ENCODE measurements around the gene AMIGO3.
"Not testable (repeated sequence)": the region's sequence is repeated elsewhere in the genome, so short reads cannot be mapped to it uniquely, and the experiment has no call there.

DNA sequence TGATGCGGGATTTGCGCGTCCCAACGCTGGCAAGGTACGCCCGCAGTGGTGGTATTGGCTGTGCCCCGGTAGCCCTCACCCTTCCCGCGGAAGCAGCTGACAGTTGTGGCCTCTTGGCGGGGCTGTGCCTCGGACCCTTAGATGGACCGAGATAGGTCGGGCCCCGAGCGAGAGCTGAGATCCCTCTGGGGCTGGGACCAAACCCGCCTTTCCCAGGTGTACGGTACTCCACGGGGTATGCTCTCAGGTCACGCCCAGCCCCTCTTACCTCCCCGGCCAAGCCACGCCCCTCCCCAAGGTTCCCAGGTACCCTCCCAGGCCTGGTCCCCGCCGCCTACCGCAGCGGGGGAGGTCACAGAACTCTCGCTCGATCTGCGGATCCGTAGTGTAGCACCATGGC lies 33.1 kb downstream of the AMIGO3 start:
- TF ChIP-seq, protein P1, sequence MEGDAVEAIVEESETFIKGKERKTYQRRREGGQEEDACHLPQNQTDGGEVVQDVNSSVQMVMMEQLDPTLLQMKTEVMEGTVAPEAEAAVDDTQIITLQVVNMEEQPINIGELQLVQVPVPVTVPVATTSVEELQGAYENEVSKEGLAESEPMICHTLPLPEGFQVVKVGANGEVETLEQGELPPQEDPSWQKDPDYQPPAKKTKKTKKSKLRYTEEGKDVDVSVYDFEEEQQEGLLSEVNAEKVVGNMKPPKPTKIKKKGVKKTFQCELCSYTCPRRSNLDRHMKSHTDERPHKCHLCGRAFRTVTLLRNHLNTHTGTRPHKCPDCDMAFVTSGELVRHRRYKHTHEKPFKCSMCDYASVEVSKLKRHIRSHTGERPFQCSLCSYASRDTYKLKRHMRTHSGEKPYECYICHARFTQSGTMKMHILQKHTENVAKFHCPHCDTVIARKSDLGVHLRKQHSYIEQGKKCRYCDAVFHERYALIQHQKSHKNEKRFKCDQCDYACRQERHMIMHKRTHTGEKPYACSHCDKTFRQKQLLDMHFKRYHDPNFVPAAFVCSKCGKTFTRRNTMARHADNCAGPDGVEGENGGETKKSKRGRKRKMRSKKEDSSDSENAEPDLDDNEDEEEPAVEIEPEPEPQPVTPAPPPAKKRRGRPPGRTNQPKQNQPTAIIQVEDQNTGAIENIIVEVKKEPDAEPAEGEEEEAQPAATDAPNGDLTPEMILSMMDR (IDR thresholded peaks at IDR 0.05; ENCODE audit: low read depth, low read length), result not testable (repeated sequence)
- TF ChIP-seq EZH2phosphoT487 (IDR thresholded peaks at IDR 0.05; ENCODE audit: low read depth), result not testable (repeated sequence)
